T-helper 17 cell (primary cell): Measurements from ENCODE around the gene ISG20. TPM values are rescaled to one million over a fixed set of nuclear protein-coding genes. Genes with fewer than 3 reads are reported as not detected.
A peak's percentile ranks its signal among the peaks of the same experiment; 100 is the strongest.
"Not testable (repeated sequence)": the region's sequence is repeated elsewhere in the genome, so short reads cannot be mapped to it uniquely, and the experiment has no call there.

ENCODE experiments used
- ATAC-seq: fragments of 150-1000 bp; cut with Tn5 transposase; 2 replicates; pipeline ENCODE4 v1.10.0; 2021; ENCODE audit warnings: mild to moderate bottlenecking, moderate library complexity
- DNase-seq, 3 donors: peaks; one replicate each; pipeline versions ENCODE4 v3.0.0 to v3.0.0-alpha.2; 2020 to 2021
- H3K9me3 ChIP-seq: one replicate; pipeline ENCODE4 v1.7.0; 2013; ENCODE audit warnings: low read length, mild to moderate bottlenecking; ENCODE audit not compliant: control insufficient read depth, poor library complexity, severe bottlenecking
- H3K27ac Mint-ChIP-seq: one replicate; pipeline ENCODE4 v1.8.0; 2022; ENCODE audit warnings: mild to moderate bottlenecking, moderate library complexity, mixed read lengths
- H3K27me3 Mint-ChIP-seq: one replicate; pipeline ENCODE4 v1.8.0; 2022; ENCODE audit warnings: mixed read lengths
- H3K36me3 Mint-ChIP-seq: one replicate; pipeline ENCODE4 v1.8.0; 2022; ENCODE audit warnings: low read depth, mixed read lengths
- H3K4me1 Mint-ChIP-seq: one replicate; pipeline ENCODE4 v1.8.0; 2022; ENCODE audit warnings: mild to moderate bottlenecking, mixed read lengths
- H3K4me3 Mint-ChIP-seq: one replicate; pipeline ENCODE4 v1.8.0; 2022; ENCODE audit warnings: mild to moderate bottlenecking, moderate library complexity, mixed read lengths
- total RNA-seq, 4 donors: library from RNA in 2 of 4; stranded (reverse) in 2 of 4; gene quantifications; one replicate each; pipeline ENCODE4 v1.2.3 and lab custom pipeline; 2022 to 2026

ISG20 gene
- total RNA-seq, 2 donors from 2014 or later, result 124 to 141 TPM

DNA sequence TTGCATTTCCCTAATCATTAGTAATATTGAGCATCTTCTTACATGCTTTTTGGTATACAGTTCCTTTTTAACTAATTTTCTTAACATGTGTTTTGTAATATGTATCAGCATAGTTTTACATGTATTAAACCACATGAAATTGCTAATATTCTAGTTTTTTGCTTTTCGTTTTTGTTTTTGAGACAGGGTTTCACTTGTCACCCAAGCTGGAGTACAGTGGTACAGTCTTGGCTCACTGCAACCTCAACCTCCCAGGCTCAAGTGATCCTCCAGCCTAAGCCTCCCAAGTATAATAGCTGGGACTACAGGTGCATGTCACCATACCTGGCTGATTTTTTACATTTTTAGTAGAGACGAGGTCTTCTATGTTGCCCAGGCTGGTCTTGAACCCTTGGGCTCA is 4.4 kb upstream of the ISG20 start:
- H3K9me3 ChIP-seq, result no peaks in the 10 kb centered on the region
- Mint-ChIP-seq H3K27me3 (no peaks in the 10 kb centered on the region), H3K27ac (peak overlapping the region; percentile 100), H3K4me3 (peak overlapping the region; percentile 28), H3K4me1 (peaks cover 66% of the 10 kb centered on the region), H3K36me3 (peaks cover 6% of the 10 kb centered on the region)
- DNase-seq (no peak), ATAC-seq (no peak)

- peaks cover 64% of the 10 kb centered on the region for H3K4me1 Mint-ChIP-seq
- DNase-seq, result peak in 1 of 3 donors; percentile 17
- peak overlapping the region; percentile 98 for H3K4me3 Mint-ChIP-seq
- no peaks in the 10 kb centered on the region for H3K9me3 ChIP-seq
- peak overlapping the region; percentile 100 for H3K27ac Mint-ChIP-seq
- ATAC-seq, result peak; percentile 40
- H3K36me3 Mint-ChIP-seq, result peaks cover 4% of the 10 kb centered on the region
- H3K27me3 Mint-ChIP-seq, result no peaks in the 10 kb centered on the region
Measured at GRCh38 chr15:88635318-88635717, 3.5 kb upstream of the ISG20 start.

GRCh38 chr15:88636050-88636449 is 2.8 kb upstream of the ISG20 start:
- DNase-seq, result peak; percentile 61 to 78 (median 61)
- Mint-ChIP-seq H3K27me3 (no peaks in the 10 kb centered on the region), H3K36me3 (peaks cover 3% of the 10 kb centered on the region), H3K4me1 (peaks cover 61% of the 10 kb centered on the region), H3K4me3 (peak overlapping the region; percentile 98), H3K27ac (peak overlapping the region; percentile 100)
- H3K9me3 ChIP-seq, result no peaks in the 10 kb centered on the region
- ATAC-seq, result peak; percentile 47

GRCh38 chr15:88636654-88637053 is 2.2 kb upstream of the ISG20 start:
- no peak for DNase-seq
- Mint-ChIP-seq H3K27ac (peak overlapping the region; percentile 100), H3K4me1 (peaks cover 58% of the 10 kb centered on the region), H3K27me3 (no peaks in the 10 kb centered on the region), H3K36me3 (peaks cover 3% of the 10 kb centered on the region), H3K4me3 (peak overlapping the region; percentile 98)
- no peak for ATAC-seq
- H3K9me3 ChIP-seq, result no peaks in the 10 kb centered on the region

GRCh38 chr15:88637436-88637835 is 1.4 kb upstream of the ISG20 start:
- H3K9me3 ChIP-seq, result no peaks in the 10 kb centered on the region
- H3K4me3 Mint-ChIP-seq, result peak overlapping the region; percentile 98
- H3K27me3 Mint-ChIP-seq, result no peaks in the 10 kb centered on the region
- peaks cover 5% of the 10 kb centered on the region for H3K36me3 Mint-ChIP-seq
- H3K27ac Mint-ChIP-seq, result peak overlapping the region; percentile 100
- DNase-seq, result no peak
- no peak for ATAC-seq
- peaks cover 58% of the 10 kb centered on the region for H3K4me1 Mint-ChIP-seq

GRCh38 chr15:88637841-88638625 is 783 bp upstream of the ISG20 start:
- H3K4me1 Mint-ChIP-seq, result peaks cover 58% of the 10 kb centered on the region
- peak overlapping the region; percentile 98 for H3K4me3 Mint-ChIP-seq
- no peak for DNase-seq
- H3K27me3 Mint-ChIP-seq, result no peaks in the 10 kb centered on the region
- H3K36me3 Mint-ChIP-seq, result peaks cover 5% of the 10 kb centered on the region
- no peaks in the 10 kb centered on the region for H3K9me3 ChIP-seq
- H3K27ac Mint-ChIP-seq, result peak overlapping the region; percentile 100
- ATAC-seq, result no peak

GRCh38 chr15:88641959-88642452 is 3.2 kb downstream of the ISG20 start:
- ATAC-seq (no peak), DNase-seq (no peak)
- no peaks in the 10 kb centered on the region for H3K9me3 ChIP-seq
- peaks cover 15% of the 10 kb centered on the region for H3K36me3 Mint-ChIP-seq
- peak overlapping the region; percentile 100 for H3K27ac Mint-ChIP-seq
- H3K27me3 Mint-ChIP-seq, result no peaks in the 10 kb centered on the region
- peak overlapping the region; percentile 77 for H3K4me3 Mint-ChIP-seq
- peaks cover 59% of the 10 kb centered on the region for H3K4me1 Mint-ChIP-seq

DNA sequence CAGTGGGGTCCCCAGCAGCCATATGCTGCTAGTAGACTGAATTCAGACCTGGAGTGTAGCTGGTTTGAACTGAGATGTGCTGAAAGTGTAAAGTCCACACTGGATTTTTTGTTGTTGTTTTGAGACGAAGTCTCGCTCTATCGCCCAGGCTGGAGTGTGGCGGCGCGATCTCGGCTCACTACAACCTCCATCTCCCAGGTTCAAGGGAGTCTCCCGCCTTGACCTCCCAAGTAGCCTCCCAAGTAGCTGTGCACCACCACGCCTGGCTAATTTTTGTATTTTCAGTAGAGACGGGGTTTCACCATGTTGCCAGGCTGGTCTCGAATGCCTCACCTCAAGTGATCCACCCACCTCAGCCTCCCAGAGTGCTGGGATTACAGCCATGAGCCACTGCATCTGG is 3.7 kb downstream of the ISG20 start:
- ATAC-seq, DNase-seq, H3K27me3 Mint-ChIP-seq, H3K9me3 ChIP-seq: not testable (repeated sequence)
- Mint-ChIP-seq H3K36me3 (peaks cover 15% of the 10 kb centered on the region), H3K4me1 (peaks cover 58% of the 10 kb centered on the region), H3K4me3 (peak overlapping the region; percentile 77), H3K27ac (peak overlapping the region; percentile 100)

DNA sequence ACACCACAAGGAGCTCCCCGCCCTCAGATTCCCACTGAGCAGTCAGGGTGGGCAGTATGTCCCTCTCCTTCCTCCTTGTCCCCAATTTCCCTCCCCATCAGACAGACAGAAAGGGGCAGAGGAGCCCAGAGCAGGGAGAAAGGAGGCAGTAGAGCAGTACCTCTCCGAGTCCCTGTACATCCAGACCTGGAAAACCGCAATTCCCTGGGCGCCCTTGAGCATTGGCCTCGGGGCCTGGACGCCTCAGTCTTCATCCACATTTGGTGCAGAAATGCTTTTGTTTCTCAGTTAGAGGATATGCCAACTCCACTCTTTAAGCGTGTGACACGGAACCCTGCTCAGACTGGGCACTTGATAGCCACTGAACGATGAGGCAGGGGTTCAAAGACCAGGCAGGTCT is 5.9 kb downstream of the ISG20 start:
- Mint-ChIP-seq H3K4me1 (peaks cover 62% of the 10 kb centered on the region), H3K36me3 (peaks cover 15% of the 10 kb centered on the region), H3K27me3 (no peaks in the 10 kb centered on the region), H3K27ac (peak overlapping the region; percentile 90), H3K4me3 (no peak overlapping the region)
- no peak for DNase-seq
- no peaks in the 10 kb centered on the region for H3K9me3 ChIP-seq
- ATAC-seq, result no peak

DNA sequence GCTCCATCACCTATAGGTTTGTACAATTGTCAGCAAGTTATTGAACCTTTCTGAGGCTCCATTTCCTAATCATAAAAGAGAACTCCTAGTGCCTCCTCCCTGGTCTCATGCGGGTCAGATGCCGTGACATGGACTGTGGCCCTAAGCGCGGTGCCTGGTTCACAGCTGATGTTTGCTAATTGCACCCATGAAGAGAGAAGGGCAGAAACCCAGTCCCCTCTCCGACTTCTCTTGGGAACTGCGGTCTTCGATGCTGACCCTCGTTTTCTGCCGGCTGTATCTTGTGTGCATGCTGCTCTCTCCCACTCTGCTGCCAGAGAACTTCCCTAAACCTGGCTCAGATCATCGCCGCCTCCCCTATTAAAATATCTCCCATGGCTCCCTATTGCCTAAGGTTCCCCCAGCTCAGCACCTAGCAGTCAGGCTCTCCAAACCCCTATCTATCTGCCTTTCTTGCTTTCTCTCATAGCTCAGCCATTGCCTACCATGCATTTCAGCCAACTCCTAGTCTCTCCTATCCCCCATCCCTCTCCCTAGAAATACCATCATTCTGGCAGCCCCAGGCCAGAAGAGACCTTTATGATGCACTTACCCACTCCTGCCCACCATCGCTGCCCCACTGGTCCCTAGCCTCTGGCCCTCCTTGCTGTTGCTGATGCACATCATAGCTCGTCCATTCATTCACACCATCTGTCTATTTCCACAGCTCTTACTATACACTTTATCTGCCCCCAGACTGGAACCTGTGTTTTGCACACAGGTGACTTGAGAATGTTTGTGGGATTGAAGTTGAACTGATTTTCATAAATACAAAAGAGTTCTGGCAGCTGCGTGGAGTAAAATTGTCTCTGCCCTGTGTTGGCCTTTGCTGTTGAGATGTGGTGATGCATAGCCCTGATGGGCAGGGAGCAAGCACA is 6.6 kb downstream of the ISG20 start:
- Mint-ChIP-seq H3K4me1 (peaks cover 57% of the 10 kb centered on the region), H3K27me3 (no peaks in the 10 kb centered on the region), H3K36me3 (peaks cover 15% of the 10 kb centered on the region), H3K4me3 (peak overlapping the region; percentile 77), H3K27ac (peak overlapping the region; percentile 90)
- H3K9me3 ChIP-seq, result no peaks in the 10 kb centered on the region
- DNase-seq (no peak), ATAC-seq (no peak)

- ATAC-seq (no peak), DNase-seq (no peak)
- Mint-ChIP-seq H3K4me1 (peaks cover 58% of the 10 kb centered on the region), H3K27me3 (no peaks in the 10 kb centered on the region), H3K36me3 (peaks cover 15% of the 10 kb centered on the region), H3K4me3 (no peak overlapping the region), H3K27ac (peak overlapping the region; percentile 84)
- H3K9me3 ChIP-seq, result no peaks in the 10 kb centered on the region
Measured at GRCh38 chr15:88646088-88646405, 7.2 kb downstream of the ISG20 start.

DNA sequence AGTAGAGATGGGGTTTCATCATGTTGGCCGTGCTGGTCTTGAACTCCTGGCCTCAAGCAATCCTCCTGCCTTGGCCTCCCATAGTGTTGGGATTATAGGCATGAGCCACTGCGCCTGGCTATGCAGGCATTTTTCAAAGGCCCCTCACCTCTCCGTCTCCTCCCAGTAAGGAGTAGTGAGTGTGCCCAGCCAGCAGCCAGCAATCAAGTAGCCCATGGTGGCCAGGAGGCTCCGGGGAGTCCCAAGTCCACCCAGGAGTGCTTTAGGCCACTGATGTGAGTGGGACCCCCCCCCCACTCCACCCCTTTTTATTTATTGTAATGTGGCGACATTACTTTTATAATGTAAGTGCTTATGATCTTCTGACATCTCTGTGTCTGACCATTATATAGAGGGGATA is 8.1 kb downstream of the ISG20 start:
- Mint-ChIP-seq H3K36me3 (peaks cover 15% of the 10 kb centered on the region), H3K27ac (peak overlapping the region; percentile 100), H3K27me3 (no peaks in the 10 kb centered on the region), H3K4me3 (no peak overlapping the region), H3K4me1 (peaks cover 63% of the 10 kb centered on the region)
- no peaks in the 10 kb centered on the region for H3K9me3 ChIP-seq
- DNase-seq (no peak), ATAC-seq (no peak)

- Mint-ChIP-seq H3K4me3 (peak overlapping the region; percentile 87), H3K27ac (peak overlapping the region; percentile 100), H3K4me1 (peaks cover 58% of the 10 kb centered on the region), H3K27me3 (no peaks in the 10 kb centered on the region), H3K36me3 (peaks cover 13% of the 10 kb centered on the region)
- DNase-seq (peak in 1 of 3 donors; percentile 3), ATAC-seq (no peak)
- H3K9me3 ChIP-seq, result no peaks in the 10 kb centered on the region
Measured at GRCh38 chr15:88647351-88648105, 8.7 kb downstream of the ISG20 start.
